Measurements from ENCODE around the gene ATP8A2.

- TF ChIP-seq, protein P1, sequence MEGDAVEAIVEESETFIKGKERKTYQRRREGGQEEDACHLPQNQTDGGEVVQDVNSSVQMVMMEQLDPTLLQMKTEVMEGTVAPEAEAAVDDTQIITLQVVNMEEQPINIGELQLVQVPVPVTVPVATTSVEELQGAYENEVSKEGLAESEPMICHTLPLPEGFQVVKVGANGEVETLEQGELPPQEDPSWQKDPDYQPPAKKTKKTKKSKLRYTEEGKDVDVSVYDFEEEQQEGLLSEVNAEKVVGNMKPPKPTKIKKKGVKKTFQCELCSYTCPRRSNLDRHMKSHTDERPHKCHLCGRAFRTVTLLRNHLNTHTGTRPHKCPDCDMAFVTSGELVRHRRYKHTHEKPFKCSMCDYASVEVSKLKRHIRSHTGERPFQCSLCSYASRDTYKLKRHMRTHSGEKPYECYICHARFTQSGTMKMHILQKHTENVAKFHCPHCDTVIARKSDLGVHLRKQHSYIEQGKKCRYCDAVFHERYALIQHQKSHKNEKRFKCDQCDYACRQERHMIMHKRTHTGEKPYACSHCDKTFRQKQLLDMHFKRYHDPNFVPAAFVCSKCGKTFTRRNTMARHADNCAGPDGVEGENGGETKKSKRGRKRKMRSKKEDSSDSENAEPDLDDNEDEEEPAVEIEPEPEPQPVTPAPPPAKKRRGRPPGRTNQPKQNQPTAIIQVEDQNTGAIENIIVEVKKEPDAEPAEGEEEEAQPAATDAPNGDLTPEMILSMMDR (conservative IDR thresholded peaks at IDR 0.05), result no peak
- no peak for TF ChIP-seq ZFX (IDR thresholded peaks at IDR 0.05)
Measured at GRCh38 chr13:25598421-25598820, 226.6 kb downstream of the ATP8A2 start.
